HG02610 (cell line): ENCODE measurements around the gene BEAN1.

Source experiments
- ATAC-seq: cut with Tn5 transposase; IDR thresholded peaks from one replicate; pipeline ENCODE4 v1.9.1; 2021; ENCODE audit warnings: mild to moderate bottlenecking, moderate library complexity; ENCODE audit not compliant: unreplicated experiment

The BEAN1 gene

GRCh38 chr16:66391726-66392670 lies 35.1 kb upstream of the BEAN1 start:
- no peak for ATAC-seq

- no peak for ATAC-seq
Observed at GRCh38 chr16:66395806-66396555, 31.1 kb upstream of the BEAN1 start.

GRCh38 chr16:66397736-66398433 lies 29.2 kb upstream of the BEAN1 start:
- no peak for ATAC-seq

- no peak for ATAC-seq
Observed at GRCh38 chr16:66399031-66399430, 28.1 kb upstream of the BEAN1 start.

GRCh38 chr16:66399930-66400329 lies 27.2 kb upstream of the BEAN1 start:
- ATAC-seq = no peak

GRCh38 chr16:66400503-66401380 lies 26.4 kb upstream of the BEAN1 start:
- ATAC-seq = no peak

- no peak for ATAC-seq
Observed at GRCh38 chr16:66401610-66402009, 25.5 kb upstream of the BEAN1 start.

GRCh38 chr16:66402166-66402565 lies 24.9 kb upstream of the BEAN1 start:
- no peak for ATAC-seq

- no peak for ATAC-seq
Observed at GRCh38 chr16:66402591-66403230, 24.4 kb upstream of the BEAN1 start.

GRCh38 chr16:66403531-66404145 lies 23.5 kb upstream of the BEAN1 start:
- no peak for ATAC-seq

- no peak for ATAC-seq
Observed at GRCh38 chr16:66405057-66405783, 21.9 kb upstream of the BEAN1 start.

- peak; percentile 89 for ATAC-seq
Observed at GRCh38 chr16:66406534-66407221, 20.4 kb upstream of the BEAN1 start.

GRCh38 chr16:66408163-66409048 lies 18.7 kb upstream of the BEAN1 start:
- ATAC-seq = no peak

- no peak for ATAC-seq
Observed at GRCh38 chr16:66409156-66409555, 17.9 kb upstream of the BEAN1 start.

GRCh38 chr16:66412182-66412581 lies 14.9 kb upstream of the BEAN1 start:
- ATAC-seq = no peak

- no peak for ATAC-seq
Observed at GRCh38 chr16:66414891-66415290, 12.2 kb upstream of the BEAN1 start.

- ATAC-seq = no peak
Observed at GRCh38 chr16:66416136-66416535, 11.0 kb upstream of the BEAN1 start.
